GM19468 (cell line): ENCODE measurements around the gene GDPGP1.

Experiments
- ATAC-seq: cut with Tn5 transposase; IDR thresholded peaks from one replicate; pipeline ENCODE4 v1.9.1; 2021; ENCODE audit warnings: mild to moderate bottlenecking, moderate library complexity, moderate number of reproducible peaks; ENCODE audit not compliant: unreplicated experiment; ENCODE audit errors: extremely low read depth

The GDPGP1 gene

DNA sequence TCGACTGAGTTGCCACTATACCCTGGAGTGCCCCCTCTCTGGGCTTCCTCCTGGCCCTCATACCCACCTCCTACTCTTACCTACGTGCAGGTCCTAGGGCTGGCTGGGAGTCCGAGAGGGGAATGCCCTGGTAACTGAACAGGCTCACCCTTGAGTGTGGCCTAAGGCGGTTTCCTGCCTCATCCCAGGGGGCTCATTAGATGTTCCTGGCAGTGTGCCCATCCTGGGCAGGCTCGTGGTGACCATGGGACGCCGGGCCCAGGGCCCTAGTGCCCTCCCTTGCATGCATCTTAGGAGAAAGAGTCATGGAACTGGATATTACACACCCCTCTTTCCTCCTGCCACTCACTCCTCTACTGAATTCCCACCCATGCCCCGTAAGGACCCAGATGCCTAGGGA lies 30.1 kb upstream of the GDPGP1 start:
- ATAC-seq, result no peak

DNA sequence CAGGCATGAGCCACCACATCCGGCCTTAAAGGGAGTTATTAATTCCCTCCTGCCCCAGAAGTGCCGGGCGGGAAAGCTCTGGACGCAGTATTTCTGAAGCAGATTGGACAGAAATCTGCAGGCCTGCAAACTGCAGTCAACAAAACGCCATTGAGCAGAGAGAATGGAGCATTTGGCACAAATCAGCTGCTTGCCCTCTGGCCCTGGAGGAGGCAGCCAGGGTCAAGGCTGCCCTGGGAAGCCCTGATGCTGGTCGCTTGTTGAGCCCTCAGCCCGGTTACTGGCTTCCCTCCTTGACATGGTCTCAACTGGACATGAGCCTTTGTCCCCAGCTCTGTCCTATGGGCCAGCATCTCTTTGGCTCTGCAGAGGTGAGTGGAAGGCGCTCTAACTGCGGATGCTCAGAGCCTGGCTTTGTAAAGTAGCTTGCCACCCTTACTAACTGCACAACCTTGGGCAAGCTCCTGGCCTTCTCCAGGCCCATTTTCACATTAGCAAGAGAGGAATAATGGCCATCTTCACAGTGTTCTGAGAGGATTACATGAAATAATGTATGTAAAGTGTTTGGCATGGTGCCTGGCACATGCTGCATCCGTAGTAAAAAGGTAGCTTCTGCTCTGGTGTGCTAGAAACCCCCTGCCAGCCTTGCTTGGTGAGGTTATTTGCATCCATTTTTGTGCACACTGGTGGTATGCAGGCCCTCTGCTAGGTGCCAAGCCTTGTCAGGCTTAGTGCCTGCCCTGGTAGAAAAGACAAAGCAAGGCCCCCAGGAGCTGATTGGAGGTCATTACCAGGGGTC lies 28.8 kb upstream of the GDPGP1 start:
- ATAC-seq, result no peak

DNA sequence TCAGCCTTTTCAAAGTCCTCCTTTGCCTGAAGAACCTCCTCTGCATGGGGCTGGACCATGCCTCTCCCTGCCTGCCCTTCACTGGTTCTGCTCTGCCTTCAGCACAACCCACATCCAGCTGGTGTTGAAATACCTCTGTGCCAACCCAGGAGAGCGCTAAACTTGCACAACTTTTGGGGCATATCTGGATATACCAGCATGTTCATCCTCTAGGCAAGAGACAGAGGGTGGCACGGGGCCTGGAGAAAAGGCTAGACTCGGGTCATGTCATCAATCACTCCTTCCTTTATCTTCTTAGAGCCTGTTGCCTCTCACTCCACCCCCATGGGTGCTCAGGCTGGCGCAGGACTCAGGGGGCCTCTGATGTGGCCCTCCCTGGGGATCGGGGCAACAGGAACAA lies 28.1 kb upstream of the GDPGP1 start:
- no peak for ATAC-seq

DNA sequence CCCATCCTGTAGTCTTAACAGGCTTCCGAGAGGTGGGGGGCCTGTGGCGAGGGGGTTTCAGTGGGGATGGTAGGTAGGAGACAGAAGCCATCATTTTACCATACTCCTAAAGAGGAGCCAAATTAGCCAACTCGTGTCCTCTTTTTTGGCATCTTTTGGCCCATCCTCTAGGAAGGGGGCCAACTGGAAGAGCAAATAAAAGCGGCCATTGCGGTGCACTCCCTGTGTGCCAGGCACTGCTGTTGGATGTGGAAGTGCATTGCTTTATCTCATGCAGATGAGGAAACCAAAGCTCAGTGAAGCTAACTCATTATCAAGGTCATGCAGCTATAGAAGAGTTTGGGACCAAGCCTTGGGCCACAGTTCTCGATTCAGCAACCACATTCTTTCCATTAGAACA lies 26.8 kb upstream of the GDPGP1 start:
- ATAC-seq, result no peak

DNA sequence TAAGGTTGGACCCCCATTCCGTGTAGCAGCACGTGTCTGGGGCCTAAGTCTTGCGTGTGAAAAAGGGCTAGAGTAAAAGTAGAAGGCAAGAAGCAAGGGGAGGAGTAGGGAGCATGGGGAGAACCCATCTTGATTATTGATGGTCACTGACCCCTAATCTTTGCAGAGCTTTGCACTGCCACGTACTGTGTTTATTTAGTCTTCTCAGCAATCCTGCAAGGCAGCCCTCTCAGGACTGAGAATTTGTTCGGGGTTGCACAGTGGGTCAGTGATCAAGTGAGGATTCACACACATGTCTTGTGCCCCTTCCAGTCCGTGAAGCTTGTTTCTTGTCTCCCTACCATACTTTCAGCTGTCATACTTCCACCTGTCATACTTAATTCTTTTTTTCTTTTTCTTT lies 25.7 kb upstream of the GDPGP1 start:
- no peak for ATAC-seq

DNA sequence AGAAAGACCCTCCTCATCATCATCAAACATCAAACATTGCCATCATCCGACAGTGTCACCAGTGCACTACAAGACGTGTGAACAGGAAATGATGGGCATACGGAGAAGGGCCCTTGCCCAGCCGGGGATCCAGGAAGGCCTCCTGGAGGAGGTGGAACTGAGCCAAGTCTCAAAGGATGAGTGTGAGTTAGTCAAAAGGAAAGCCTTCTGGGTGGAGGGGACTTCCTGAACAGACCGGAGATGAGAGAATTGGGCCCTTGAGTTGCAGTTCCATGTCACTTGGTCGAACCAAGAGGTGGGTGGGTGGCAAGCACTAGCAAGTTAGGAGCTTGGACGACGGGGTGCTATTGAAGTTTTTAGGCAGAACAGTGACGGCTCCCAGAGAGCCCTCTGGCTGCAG lies 24.4 kb upstream of the GDPGP1 start:
- no peak for ATAC-seq

DNA sequence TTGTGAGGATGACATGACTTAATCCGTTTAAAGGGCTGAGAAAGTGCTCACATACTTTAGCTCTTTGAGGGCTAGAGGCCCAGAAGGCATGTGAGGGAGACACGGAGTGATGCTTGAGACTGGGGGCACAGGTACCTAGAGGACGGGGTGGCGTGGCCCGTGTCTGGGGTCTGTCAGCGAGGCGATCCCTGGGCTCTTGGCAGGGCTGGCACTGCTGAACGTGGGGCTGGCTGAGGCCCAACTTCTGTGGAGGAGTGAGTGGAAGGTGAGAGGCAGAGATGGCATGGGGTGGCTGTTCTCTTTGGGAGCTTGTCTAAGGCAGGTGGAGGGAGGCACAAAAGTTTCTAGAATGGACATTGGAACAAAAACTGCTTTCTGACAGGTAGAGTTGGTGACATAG lies 23.4 kb upstream of the GDPGP1 start:
- ATAC-seq, result no peak

DNA sequence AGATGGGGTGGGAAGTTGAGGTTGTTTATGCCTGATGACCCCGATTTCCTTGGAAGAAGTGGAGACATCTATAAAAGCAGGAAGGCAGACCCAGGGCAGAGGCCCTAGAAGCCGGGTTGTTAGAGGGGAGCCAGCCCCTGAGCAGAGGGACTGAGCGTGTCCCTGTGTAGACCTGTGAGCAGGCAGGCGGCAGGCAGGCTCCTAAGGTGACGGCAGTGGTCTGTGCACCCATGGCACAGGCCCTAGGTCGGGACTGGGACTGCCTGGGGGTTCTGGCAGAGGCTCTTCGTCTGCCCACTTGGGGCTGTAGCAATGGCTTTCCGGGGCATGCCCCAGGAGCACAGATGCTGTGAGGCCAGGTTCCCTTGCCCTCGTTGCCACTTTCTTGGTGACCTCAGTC lies 23.0 kb upstream of the GDPGP1 start:
- ATAC-seq, result no peak

DNA sequence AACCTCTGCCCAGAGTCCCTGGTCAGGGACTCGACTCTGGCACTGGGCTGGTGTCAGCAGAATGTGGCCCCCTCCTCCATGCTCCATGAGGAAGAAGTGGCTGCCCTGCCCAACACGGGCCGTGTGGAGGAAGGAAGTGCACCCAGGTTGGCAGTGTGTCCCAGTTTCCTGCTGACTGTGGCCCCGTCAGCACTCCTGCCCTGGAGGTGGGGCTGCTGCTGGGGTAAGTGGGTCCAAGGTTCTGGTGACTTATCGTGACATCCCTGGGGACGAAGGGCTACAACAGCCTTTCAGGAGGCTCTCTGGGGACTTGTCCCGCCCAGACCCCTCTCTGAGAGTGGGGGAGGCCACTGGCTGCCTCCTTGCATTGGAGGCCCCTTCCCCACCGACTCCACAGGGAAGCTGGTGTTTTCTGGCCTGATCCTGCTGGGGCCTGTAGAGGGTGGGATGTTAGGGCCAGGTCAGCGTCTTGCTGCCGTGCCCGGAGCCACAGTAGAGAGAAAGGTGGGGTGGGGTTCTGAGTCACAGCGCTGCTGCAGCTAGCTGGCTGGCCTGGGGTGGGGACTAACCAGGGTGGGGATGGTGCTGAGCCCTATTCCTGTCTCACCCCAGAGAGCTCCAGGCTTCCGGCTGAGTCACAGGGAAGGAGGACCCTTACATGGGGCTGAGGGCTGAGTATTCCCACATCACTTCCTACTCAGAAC lies 22.4 kb upstream of the GDPGP1 start:
- ATAC-seq, result no peak

DNA sequence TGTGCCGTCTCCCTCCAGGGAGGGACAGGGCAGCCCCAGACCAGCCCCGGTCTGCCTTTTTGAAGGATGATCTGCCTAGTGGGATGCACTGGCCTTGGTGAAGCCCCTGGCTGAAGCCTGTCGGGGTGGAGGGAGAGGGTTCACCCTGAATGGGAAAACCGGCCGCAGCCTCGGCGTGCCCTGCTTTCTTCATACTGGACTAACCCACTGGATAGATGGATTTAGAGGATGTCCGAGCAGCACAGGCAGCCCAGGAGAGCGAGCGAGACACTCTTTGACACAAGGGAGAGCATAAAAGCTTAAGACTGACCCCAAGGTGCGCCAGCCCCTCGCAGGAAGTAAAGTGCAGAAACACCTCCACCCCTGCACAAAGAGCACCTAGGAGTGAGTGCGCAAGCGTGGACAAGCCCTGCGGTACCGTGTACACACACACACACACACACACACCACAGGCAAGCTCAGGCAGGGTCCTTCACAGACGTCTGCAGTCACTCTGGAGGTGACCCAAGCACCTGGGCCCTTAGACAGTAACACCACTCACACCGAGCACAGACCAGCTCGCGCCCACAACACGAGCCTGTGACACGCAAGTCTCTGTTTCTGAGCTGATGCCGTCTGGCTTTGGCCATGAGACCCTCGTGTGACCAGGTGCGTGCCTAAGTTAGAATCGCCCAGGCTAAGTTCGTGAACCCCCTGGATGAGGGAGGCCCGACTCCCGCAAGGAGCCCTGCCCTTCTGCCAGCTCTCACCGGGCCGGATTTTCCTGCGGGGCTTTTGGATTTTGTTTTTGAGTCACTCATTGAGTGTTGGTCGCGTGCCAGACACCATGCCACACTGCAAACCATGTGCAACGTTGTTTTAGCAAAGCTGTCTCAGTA lies 21.5 kb upstream of the GDPGP1 start:
- ATAC-seq, result no peak

DNA sequence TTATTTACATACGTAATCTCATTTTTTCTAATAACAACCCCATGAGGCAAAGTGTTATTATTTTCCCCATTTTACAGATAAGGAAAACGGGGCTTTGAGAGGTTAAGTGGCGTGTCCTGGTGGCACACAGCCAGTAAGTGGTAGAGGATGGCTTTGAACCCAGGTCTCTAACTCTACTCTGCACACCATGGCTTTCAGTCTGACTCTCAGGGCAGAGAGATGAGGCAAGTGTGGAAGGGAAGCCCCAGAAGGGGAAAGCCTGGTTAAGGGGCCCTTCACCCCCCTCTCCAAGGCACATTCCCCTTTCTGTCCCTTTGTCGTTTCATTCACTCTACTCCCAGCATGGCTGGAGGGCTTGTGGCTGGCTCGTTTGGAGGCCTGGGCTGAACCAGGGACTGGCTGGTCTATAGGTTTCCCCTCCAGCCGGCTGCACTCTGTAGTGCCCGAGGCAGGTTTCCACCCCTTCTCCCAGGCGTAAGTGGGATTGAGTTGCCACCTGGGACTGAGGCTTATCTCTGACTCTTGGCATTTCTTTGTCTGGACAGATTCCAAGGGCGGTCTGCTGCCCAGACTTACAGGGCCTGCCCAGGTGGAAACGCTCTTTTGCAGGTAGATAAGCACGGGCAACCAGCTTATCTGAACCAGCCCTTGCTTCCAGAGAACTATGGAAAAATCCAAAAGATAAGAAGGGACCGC lies 20.7 kb upstream of the GDPGP1 start:
- ATAC-seq, result no peak

DNA sequence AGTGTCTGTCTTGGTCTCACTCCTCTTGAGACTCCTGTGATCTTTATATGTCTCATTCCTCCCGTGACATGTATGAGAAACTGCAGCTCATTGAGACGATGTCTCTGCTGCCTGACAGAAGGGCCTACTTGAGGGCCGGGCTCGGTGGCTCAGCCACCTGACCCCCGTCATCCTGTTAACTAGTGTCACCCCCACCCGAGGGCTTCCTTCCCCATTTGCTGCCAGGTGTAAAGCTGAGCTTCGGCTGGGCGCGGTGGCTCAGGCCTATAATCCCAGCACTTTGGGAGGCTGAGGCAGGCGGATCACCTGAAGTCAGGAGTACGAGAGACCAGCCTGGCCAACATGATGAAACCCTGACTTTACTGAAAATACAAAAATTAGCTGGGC lies 20.2 kb upstream of the GDPGP1 start:
- no peak for ATAC-seq

DNA sequence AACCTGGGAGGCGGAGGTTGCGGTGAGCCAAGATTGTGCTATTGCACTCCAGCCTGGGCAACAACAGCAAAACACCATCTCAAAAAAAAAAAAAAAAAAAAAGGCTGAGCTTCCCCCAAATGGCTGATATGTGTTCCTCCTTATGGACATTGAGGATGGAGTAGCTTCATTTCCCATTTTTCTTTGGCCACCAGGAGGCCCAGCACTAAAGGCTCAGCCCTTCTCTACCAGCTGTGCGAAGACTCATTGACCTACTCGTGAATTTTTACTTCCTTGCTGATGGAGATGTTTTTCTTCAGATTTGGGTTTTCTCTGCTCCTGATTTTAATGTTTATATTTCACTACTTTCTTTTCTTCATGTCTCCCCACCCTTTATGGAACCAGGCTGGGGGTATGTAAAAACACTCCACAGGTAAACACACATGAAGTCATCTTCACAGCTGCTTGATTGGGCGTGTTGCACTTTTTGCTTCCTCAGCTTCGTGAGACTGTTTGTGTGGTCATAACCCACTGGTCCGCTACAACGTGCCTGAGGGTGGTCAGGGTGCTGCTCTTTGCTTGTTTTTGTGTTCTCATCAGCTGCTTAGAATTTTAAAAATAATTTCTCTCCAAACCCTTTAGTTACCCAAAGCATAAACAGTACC lies 19.3 kb upstream of the GDPGP1 start:
- ATAC-seq, result no peak

DNA sequence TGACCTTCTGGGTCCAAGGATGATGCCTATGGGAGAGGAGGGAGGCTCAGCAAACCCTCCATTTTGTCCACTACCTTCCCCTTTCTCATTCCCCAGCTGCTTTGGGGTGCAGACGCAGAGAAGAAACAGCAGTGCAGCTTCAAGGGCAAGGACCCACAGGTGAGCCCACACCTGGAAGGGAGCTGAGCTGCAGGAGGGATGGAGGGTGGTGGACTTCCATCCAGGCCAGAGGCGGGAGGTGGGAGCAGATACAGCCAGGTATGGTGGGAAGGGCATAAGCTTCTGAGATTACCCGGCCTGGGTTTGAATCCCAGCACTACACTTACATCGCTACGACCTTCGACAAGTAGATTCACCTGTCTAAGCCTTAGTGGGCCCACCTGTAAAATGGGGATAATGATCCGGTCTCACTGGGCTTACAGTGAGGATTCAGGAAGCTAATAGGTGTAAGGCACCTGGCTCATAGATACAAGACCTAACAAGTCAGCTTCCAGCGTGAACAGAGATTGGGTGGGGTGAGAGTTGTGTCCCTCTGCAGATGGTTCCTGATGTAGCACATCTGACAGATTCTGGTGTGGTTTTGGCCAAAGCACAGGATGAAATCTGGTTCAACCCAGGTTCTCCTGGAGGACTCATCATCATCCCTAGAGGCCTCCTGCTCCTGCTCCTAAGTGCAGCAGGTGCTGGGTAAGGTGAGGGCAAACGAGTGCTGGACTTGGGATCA lies 16.2 kb upstream of the GDPGP1 start:
- no peak for ATAC-seq

DNA sequence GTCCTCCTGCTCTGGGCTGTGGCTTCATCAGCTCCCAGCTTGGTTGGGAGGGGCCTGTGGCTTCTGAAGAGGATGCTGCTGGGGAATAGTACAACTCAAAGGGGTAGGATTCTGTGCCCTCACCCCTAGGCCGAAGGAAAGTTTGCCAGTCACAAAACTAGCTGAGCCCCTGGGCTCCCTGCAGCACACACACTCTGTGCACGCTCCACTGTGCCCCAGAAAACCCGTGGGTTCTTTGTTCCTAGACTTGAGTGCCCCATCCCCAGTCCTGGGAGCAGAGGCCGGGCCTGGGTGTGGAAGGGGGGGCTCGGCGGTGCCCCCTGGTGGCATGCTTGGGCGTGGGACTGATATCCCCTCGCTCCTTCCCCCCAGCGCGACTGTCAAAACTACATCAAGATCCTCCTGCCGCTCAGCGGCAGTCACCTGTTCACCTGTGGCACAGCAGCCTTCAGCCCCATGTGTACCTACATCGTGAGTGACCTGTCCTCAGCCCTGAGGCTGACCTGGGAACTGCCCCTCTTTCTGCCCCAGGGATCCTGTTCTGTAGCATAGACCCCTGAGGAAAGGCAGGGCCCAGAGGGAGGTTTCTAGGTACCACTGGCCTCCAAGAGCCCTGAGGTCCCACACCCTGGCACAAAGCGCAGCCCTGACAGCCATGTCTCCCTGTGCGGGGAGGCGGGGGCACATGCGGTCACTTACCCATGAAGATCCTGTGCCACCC lies 14.4 kb upstream of the GDPGP1 start:
- no peak for ATAC-seq

DNA sequence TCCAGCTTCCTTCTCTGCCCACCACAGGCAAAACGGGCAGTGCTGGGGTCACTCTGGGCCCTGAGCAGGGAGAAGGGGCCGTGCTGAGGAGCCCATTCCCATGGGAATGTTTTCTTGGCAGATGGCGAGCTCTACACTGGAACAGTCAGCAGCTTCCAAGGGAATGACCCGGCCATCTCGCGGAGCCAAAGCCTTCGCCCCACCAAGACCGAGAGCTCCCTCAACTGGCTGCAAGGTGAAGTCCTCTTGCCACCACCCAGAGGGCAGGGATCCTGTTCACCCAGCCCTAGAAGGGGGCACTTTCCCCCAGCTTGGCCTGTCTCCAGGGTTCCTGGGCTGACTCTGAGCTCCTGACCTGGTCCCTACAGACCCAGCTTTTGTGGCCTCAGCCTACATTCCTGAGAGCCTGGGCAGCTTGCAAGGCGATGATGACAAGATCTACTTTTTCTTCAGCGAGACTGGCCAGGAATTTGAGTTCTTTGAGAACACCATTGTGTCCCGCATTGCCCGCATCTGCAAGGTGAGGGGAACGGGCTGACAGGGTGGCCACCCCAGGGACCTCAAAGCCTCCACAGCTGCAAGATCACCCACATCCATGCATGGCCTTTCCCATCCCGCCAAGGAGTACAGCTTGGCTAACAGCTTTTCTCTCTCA lies 12.6 kb upstream of the GDPGP1 start:
- no peak for ATAC-seq

DNA sequence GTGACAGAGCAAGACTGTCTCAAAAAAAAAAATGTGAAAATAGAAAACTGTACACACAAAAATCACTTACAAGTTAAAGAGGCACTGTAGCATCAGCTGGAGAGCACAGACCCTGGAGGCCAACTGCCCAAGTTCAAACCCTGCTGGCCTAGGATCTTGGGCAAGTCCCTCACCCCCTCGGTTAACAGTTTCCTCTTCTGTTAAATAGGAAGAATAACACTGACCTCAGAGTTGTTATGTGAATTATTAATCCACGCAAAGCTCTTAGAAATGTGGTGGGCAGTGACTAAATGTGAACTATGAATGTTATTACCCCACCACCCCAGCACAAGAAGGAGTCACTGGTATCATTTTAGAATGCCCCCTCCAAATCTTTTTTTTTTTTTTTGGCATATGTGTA lies 11.5 kb upstream of the GDPGP1 start:
- no peak for ATAC-seq
